IPS DF 6.9 (cell line): ENCODE results near the gene COG1.

ENCODE experiments used
- DNase-seq: peaks from one replicate; pipeline ENCODE4 v3.0.0-alpha.2; 2013; ENCODE audit warnings: low read depth, low spot score
- H3K27ac ChIP-seq: one replicate; pipeline ENCODE4 v1.5.1; 2013; ENCODE audit warnings: low read length, control low read depth
- H3K27me3 ChIP-seq: 2 replicates; pipeline ENCODE4 v1.6.1; 2013; ENCODE audit warnings: mild to moderate bottlenecking, low read length; ENCODE audit not compliant: control insufficient read depth, insufficient read depth
- H3K36me3 ChIP-seq: 2 replicates; pipeline ENCODE4 v1.6.1; 2013; ENCODE audit warnings: low read length; ENCODE audit not compliant: control insufficient read depth, insufficient read depth
- H3K4me1 ChIP-seq: 2 replicates; pipeline ENCODE4 v1.6.1; 2013; ENCODE audit warnings: low read length; ENCODE audit not compliant: control insufficient read depth, insufficient read depth
- H3K4me3 ChIP-seq: 2 replicates; pipeline ENCODE4 v1.5.1; 2013; ENCODE audit warnings: mild to moderate bottlenecking, low read length
- H3K9me3 ChIP-seq: 2 replicates; pipeline ENCODE4 v1.6.1; 2013; ENCODE audit warnings: low read length, inconsistent platforms; ENCODE audit not compliant: control insufficient read depth, insufficient read depth
- WGBS: extraction: QIAGEN DNeasy Blood & Tissue Kit; methylation state at CpG from one replicate; pipeline ENCODE4 v1.1.7; 2013; ENCODE audit warnings: mixed read lengths, missing lambda C conversion rate; ENCODE audit not compliant: insufficient read length, insufficient coverage; 5-methylcytosine and 5-hydroxymethylcytosine counted together

The COG1 gene

DNA sequence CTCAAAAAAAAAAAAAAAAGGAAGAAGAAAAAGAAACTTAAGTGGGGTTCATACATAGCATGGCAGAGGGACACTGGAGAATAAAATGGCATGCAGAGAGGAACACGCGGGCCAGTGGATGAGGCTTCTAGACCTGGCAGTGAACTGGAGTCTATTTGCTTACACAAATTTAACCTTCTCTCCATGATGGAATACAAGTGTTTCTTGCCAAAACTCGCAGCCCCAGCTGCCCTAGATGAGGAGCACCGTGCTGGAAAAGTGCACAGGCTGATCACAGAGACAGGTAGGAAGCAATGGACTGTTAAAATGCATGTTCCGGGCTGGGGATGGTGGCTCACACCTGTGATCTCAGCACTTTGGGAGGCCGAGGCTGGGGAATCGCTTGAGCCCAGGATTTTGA is 18.7 kb upstream of the COG1 start:
- no peaks in the 10 kb centered on the region for H3K4me1 ChIP-seq
- WGBS = no CpG with 5 or more reads among the region's 7 CpGs
- DNase-seq = no peak

DNA sequence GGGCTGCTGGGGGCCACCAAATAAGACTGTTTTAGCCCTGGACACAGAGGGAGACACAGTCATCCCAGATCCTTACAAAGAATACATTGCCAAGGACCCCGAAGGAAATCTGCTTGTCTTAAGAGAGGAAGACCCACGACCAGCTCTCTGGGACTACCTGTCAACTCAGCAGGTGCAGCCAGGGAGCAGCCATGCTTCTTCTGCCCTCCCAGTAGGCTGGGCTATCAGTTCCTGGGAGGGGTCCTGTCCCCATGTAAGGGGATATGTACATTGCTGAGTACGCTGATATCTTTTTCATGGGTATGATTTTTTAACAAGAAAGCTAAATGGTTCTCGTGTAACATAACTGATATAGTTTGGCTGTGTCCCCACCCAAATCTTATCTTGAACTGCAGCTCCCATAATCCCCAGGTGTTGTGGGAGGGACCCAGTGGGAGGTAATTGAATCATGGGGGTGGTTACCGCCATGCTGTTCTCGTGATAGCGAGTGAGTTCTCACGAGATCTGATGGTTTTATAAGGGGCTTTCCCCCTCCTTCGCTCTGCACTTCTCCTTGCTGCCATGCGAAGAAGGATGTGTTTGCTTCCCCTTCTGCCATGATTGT is 16.8 kb upstream of the COG1 start:
- no CpG with 5 or more reads among the region's 10 CpGs for WGBS

More for the DNA sequence above, 18.7 kb upstream of the COG1 start:
- Histone ChIP-seq H3K9me3 (no peaks in the 10 kb centered on the region), H3K4me3 (no peak overlapping the region), H3K27ac (no peak overlapping the region), H3K36me3 (no peaks in the 10 kb centered on the region), H3K27me3 (no peaks in the 10 kb centered on the region)

DNA sequence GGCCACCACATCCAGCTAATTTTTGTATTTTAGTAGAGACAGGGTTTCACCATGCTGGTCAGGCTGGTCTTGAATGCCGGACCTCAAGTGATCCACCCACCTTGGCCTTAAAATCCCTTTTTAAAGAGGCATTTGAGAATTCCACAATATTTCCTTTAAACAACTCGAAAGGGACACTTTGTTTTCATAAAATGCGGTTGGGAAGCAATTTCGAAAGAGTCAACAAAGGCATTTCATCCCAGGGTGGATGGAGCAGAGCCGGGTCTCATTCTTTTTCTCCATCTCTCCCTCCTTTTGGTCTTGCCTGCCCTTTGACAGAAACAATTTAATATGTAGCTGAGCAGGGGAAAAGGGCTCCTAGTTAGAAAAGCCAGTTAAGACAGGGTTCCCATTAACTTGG is 13.5 kb upstream of the COG1 start:
- no peak overlapping the region for H3K4me3 ChIP-seq
- no peak for DNase-seq
- H3K27ac ChIP-seq = no peak overlapping the region
- no peaks in the 10 kb centered on the region for H3K4me1 ChIP-seq
- H3K27me3 ChIP-seq = no peaks in the 10 kb centered on the region
- no CpG with 5 or more reads among the region's 5 CpGs for WGBS
- no peaks in the 10 kb centered on the region for H3K9me3 ChIP-seq
- no peaks in the 10 kb centered on the region for H3K36me3 ChIP-seq

More for the DNA sequence above, 16.8 kb upstream of the COG1 start:
- no peaks in the 10 kb centered on the region for H3K4me1 ChIP-seq
- no peaks in the 10 kb centered on the region for H3K36me3 ChIP-seq
- H3K27ac ChIP-seq = no peak overlapping the region
- H3K9me3 ChIP-seq = no peaks in the 10 kb centered on the region
- no peak for DNase-seq
- no peaks in the 10 kb centered on the region for H3K27me3 ChIP-seq
- no peak overlapping the region for H3K4me3 ChIP-seq

DNA sequence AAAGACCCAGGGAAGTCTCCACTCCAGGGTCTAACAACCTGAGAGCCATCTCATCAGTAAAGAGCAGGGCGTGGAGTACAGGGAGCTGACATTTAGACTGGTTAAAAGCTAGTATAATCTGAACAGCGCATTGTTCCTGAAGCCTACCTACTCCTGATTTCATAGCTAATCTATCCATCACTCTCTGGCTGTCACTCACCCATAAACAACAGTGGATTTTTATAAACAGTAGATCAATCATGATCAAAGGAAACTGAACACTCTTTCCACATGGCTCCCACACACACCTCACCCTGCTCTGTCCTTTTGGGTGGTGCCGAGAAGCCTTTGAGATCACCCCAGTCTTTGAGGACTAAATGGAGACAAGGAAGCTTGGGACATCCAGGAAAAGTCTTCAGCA is 13.0 kb upstream of the COG1 start:
- no peak overlapping the region for H3K27ac ChIP-seq
- no peak for DNase-seq
- no peak overlapping the region for H3K4me3 ChIP-seq
- H3K4me1 ChIP-seq = no peaks in the 10 kb centered on the region
- H3K27me3 ChIP-seq = no peaks in the 10 kb centered on the region
- H3K9me3 ChIP-seq = no peaks in the 10 kb centered on the region
- WGBS = no CpG with 5 or more reads among the region's 3 CpGs
- no peaks in the 10 kb centered on the region for H3K36me3 ChIP-seq

DNA sequence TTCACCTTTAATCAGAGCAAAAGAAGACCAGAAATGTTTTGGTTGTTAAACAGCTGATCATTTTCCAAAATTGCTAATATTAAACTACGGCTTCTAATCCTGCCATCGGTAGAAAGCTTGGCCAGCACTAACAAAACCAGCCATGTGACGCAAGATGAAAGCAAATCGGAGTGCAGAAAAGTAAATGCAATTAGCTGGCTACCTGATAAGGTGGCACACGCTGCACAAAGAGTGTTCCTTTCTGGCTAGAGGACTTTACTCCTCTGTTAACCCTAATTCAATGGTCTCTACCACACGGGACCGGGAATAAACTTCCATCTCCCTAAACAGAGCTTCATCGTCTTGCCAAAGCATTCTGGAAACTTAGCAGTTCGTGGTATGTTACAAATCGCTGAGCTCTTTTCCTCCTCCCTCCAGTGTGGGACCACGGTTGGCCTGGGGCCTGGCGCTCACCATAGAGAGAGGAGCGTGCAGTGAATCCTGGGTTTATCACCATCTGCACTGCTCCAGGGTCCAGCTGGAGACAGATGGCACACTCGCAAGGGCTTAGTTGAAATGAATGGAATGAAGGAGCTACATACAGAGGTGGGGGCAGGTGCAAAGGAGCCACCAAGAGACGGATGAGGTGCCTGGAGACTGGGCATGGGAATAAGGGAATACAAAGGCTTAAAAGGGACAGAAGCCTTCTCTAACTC is 10.1 kb upstream of the COG1 start:
- no peak overlapping the region for H3K27ac ChIP-seq
- H3K4me1 ChIP-seq = no peaks in the 10 kb centered on the region
- DNase-seq = no peak
- H3K36me3 ChIP-seq = no peaks in the 10 kb centered on the region
- WGBS = no CpG with 5 or more reads among the region's 15 CpGs
- no peak overlapping the region for H3K4me3 ChIP-seq
- H3K27me3 ChIP-seq = no peaks in the 10 kb centered on the region
- H3K9me3 ChIP-seq = no peaks in the 10 kb centered on the region

DNA sequence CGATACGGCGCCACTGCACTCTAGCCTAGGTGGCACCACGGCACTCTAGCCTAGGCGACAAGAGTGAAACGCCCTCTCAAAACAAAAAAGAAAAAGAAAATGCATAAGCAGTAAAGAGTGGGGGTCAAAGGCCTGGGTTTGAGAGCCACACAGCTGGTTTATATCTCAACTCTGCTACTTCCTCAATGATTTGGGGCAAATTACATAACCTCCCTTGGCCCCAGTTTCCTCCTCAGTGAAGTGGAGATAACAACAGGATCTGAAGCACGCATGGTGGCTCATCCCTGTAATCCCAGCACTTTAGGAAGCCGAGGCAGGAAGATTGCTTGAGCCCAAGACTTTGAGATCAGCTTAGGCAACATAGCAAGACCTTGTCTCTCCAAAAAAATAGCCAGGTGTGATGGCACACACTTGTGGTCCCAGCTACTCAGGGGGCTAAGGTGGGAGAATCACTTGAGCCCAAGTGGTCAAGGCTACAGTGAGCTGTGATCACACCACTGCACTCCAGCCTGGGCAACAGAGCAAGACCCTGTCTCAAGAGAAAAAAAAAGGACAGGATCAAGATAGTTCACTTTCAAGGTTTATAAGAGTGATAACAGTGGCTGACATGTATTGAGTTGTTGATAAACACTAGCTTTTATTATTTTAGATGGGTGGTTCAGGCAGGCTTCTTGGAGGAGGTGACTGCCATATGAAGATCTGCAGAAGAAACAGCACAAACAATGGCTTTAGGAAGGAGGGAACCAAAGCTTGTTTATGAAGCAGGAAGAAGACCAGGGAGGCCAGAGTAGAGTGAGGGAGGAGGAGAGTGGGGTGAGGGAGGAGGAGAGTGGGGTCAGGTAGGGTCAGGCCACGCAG is 8.5 kb upstream of the COG1 start:
- no peaks in the 10 kb centered on the region for H3K9me3 ChIP-seq
- H3K27ac ChIP-seq = no peak overlapping the region
- H3K27me3 ChIP-seq = no peaks in the 10 kb centered on the region
- no peak for DNase-seq
- no peaks in the 10 kb centered on the region for H3K4me1 ChIP-seq
- no peaks in the 10 kb centered on the region for H3K36me3 ChIP-seq
- no CpG with 5 or more reads among the region's 9 CpGs for WGBS
- H3K4me3 ChIP-seq = no peak overlapping the region

DNA sequence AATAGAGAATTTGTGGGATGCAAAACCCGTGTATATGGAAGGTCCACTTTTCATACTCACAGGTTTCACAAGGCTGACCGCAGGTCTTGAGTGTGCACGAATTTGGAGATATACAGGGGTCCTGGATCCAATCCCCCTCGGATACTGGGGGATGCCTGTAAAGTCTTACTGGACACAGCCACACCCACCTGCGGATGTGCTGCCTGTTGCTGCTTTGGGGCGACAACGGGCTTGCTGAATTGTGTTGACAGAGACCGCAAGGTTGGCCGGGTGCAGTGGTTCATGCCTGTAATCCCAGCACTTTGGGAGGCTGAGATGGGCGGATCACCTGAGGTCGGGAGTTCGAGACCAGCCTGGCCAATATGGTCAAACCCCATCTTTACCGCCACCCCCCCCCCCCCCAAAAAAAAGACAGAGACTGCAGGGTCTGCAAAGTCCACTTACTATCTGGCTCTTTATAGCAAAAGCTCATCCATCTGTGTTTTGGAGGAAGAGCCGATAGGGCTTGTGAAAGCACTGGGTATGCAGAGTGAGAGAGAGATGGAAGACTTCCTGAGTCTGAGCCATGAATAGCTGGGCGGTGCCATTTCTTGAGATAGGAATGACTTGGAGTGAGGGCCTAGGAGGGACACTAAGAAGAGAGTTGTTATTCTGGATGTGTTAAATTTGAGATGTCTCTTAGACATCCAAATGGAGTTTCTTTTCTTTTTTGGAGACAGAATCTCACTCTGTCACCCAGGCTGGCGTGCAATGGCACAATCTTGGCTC is 6.4 kb upstream of the COG1 start:
- H3K4me3 ChIP-seq = no peak overlapping the region
- no peak for DNase-seq
- H3K36me3 ChIP-seq = no peaks in the 10 kb centered on the region
- no peaks in the 10 kb centered on the region for H3K4me1 ChIP-seq
- H3K27ac ChIP-seq = no peak overlapping the region
- no CpG with 5 or more reads among the region's 16 CpGs for WGBS
- no peaks in the 10 kb centered on the region for H3K27me3 ChIP-seq
- H3K9me3 ChIP-seq = no peaks in the 10 kb centered on the region

DNA sequence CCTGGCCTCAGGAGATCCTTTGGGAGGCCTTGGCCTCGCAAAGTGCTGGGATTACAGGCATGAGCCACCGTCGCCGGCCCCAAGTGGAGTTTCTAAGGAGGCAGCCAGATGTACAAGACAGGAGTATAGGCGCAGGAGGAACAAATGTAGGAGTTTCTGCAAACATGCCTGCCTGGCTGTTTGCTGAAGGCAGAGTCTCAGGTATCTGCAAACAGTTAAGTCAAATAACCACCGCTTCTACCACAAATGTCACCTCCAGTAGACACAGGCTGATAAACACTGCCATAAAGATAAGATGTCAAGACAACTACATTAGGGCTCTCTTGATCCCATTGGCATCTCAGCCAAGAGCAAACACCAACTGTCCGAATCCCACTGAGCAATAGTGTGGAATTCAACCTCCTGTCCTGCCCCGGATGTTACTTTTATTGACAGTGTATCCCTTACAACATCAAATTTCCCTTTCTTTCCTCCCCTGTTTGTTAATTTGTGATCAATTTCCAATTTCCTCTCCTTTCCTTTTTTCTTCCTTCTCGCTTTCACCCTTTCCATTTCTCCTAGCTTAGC is 5.6 kb upstream of the COG1 start:
- DNase-seq = no peak
- no peaks in the 10 kb centered on the region for H3K36me3 ChIP-seq
- H3K27ac ChIP-seq = no peak overlapping the region
- 100% methylated on average over 1 of the region's 9 CpGs for WGBS
- no peaks in the 10 kb centered on the region for H3K27me3 ChIP-seq
- H3K4me1 ChIP-seq = no peaks in the 10 kb centered on the region
- no peak overlapping the region for H3K4me3 ChIP-seq
- H3K9me3 ChIP-seq = no peaks in the 10 kb centered on the region

DNA sequence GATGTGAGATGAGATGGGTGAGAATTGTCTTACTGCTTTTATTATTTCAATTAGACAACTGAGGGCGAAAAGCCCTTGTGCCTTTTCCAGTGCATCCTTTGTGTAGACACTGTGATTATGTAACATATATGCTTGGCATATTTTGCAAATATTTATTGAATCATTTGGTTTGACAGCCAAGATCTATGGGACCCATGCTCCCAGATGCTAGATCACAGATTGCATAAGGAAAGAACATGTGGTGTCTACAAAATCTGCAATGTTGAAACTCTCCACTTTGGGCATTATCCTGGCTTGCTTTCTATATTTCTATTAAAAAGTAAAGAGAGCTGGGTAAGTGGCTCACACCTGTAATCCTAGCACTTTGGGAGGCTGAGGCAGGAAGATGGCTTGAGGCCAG is 4.8 kb upstream of the COG1 start:
- Histone ChIP-seq H3K36me3 (no peaks in the 10 kb centered on the region), H3K27ac (no peak overlapping the region), H3K4me1 (no peaks in the 10 kb centered on the region), H3K27me3 (no peaks in the 10 kb centered on the region), H3K9me3 (no peaks in the 10 kb centered on the region), H3K4me3 (no peak overlapping the region)
- WGBS = no CpG with 5 or more reads among the region's 1 CpG
- no peak for DNase-seq
